HepG2 (cell line): Measurements from ENCODE around the gene TBC1D24. TPM values are rescaled to one million over a fixed set of nuclear protein-coding genes. Genes with fewer than 3 reads are reported as not detected.
A peak's percentile ranks its signal among the peaks of the same experiment; 100 is the strongest.

Source experiments
- ATAC-seq: fragments of 200-7000 bp; cut with Tn5 transposase; 3 replicates; pipeline ENCODE4 v1.9.1; 2020; ENCODE audit warnings: mild to moderate bottlenecking, moderate library complexity
- BruUV-seq: library from RNA; stranded (reverse); fragments of 400-500 nt; replicated peaks from 2 replicates; lab custom pipeline; 2021; lab: Mats Ljungman, UMichigan
- CTCF ChIA-PET: fragments of 300-600 bp; formaldehyde crosslinking; extraction: SDS; loops from one replicate; lab custom pipeline; 2021; ENCODE audit warnings: low total read pairs, inconsistent platforms, low intra/inter-chr PET ratio; lab: Yijun Ruan, JAX
- POLR2A ChIA-PET: fragments of 350-600 bp; sonication (Branson Sonifier 250); formaldehyde crosslinking; loops from one replicate; lab custom pipeline; 2020; ENCODE audit warnings: antibody characterized with exemption, inconsistent platforms; lab: Yijun Ruan, JAX
- DNase-seq: peaks from one replicate; pipeline ENCODE4 v3.0.0-alpha.2; 2015; ENCODE audit warnings: low spot score
- FAIRE-seq: peaks from 3 replicates; lab custom pipeline; 2011; peaks lifted over from hg19 to GRCh38; lab: Jason Lieb, UNC
- H2AFZ ChIP-seq: one replicate; pipeline ENCODE4 v1.6.1; 2011; ENCODE audit warnings: low read length, inconsistent platforms
- H3K27ac ChIP-seq: fragments of 300-600 bp; 3 replicates; pipeline ENCODE4 v1.8.0; 2011; ENCODE audit warnings: mixed run types, mild to moderate bottlenecking, mixed read lengths, low read length, inconsistent platforms; ENCODE audit not compliant: insufficient read depth; ENCODE audit errors: extremely low read length
- H3K27me3 ChIP-seq, 2 experiments: fragments of 200-600 bp in 1 of 2; 2 replicates in 1 of 2; 3 replicates in 1 of 2; pipeline versions ENCODE4 v1.6.0 to v1.8.0; 2011; ENCODE audit warnings: low read length in 2 of 2, mild to moderate bottlenecking in 2 of 2, moderate library complexity in 2 of 2, inconsistent platforms in 1 of 2; ENCODE audit not compliant: insufficient read depth in 2 of 2, control insufficient read depth in 1 of 2
- H3K36me3 ChIP-seq, 2 experiments: fragments of 200-600 bp in 1 of 2; replicated peaks in 1 of 2; 2 replicates in 1 of 2; 3 replicates in 1 of 2; pipeline versions ENCODE4 v1.5.1 to v1.8.0; 2011; ENCODE audit warnings: low read length in 2 of 2, inconsistent platforms in 1 of 2; ENCODE audit not compliant: insufficient read depth in 2 of 2, control insufficient read depth in 1 of 2
- H3K4me1 ChIP-seq: 2 replicates; pipeline ENCODE4 v1.5.1; 2012; ENCODE audit warnings: low read length, inconsistent platforms; ENCODE audit not compliant: insufficient read depth
- H3K4me2 ChIP-seq: 2 replicates; pipeline ENCODE4 v1.6.0; 2011; ENCODE audit warnings: low read depth, low read length, inconsistent platforms
- H3K4me3 ChIP-seq, 3 experiments: fragments of 200-600 bp in 1 of 3; sonication (generic), shearing (Covaris generic) in 1 of 3; replicated peaks in 1 of 3; 2 replicates each; pipeline ENCODE4 v1.5.1; 2011 to 2016; ENCODE audit warnings: low read length in 3 of 3, inconsistent platforms in 2 of 3, low read depth in 2 of 3, mild to moderate bottlenecking in 2 of 3, control low read depth in 1 of 3, mixed read lengths in 1 of 3; ENCODE audit not compliant: insufficient read depth in 1 of 3
- H3K79me2 ChIP-seq: one replicate; pipeline ENCODE4 v1.6.1; 2011; ENCODE audit warnings: low read length, inconsistent platforms; ENCODE audit not compliant: insufficient read depth
- H3K9ac ChIP-seq: 2 replicates; pipeline ENCODE4 v1.6.0; 2011; ENCODE audit warnings: mild to moderate bottlenecking, low read depth, low read length, inconsistent platforms; ENCODE audit not compliant: insufficient read depth
- H3K9me3 ChIP-seq: 2 replicates; pipeline ENCODE4 v1.5.1; 2012; ENCODE audit warnings: mild to moderate bottlenecking, low read length
- H4K20me1 ChIP-seq: 2 replicates; pipeline ENCODE4 v1.6.0; 2011; ENCODE audit warnings: inconsistent platforms, mild to moderate bottlenecking, low read length, moderate library complexity; ENCODE audit not compliant: insufficient read depth
- MTA1 ChIP-seq: sonication (generic); formaldehyde crosslinking; IDR thresholded peaks from 2 replicates; pipeline ENCODE4 v1.4.0; 2020; ENCODE audit warnings: missing genetic modification reagents, mild to moderate bottlenecking, borderline replicate concordance
- NCOR1 ChIP-seq: fragments of 200-600 bp; sonication (generic); IDR thresholded peaks from 2 replicates; pipeline ENCODE4 v1.7.0; 2017; ENCODE audit warnings: antibody characterized with exemption, low read length, borderline replicate concordance
- PAWR ChIP-seq: sonication (generic); formaldehyde crosslinking; IDR thresholded peaks from 2 replicates; pipeline ENCODE4 v1.4.0; 2020; ENCODE audit warnings: missing genetic modification reagents, mild to moderate bottlenecking, borderline replicate concordance
- RAD51 ChIP-seq: fragments of 450-650 bp; IDR thresholded peaks from 2 replicates; pipeline ENCODE4 v1.6.1; 2016; ENCODE audit warnings: borderline replicate concordance
- ZBTB10 ChIP-seq: sonication (generic); formaldehyde crosslinking; IDR thresholded peaks from 2 replicates; pipeline ENCODE4 v1.4.0; 2020; ENCODE audit warnings: missing genetic modification reagents, borderline replicate concordance
- ZNF230 ChIP-seq: sonication (generic); formaldehyde crosslinking; IDR thresholded peaks from 2 replicates; pipeline ENCODE4 v1.4.0; 2020; ENCODE audit warnings: mild to moderate bottlenecking, missing genetic modification reagents
- ZNF367 ChIP-seq: sonication (generic); formaldehyde crosslinking; IDR thresholded peaks from 2 replicates; pipeline ENCODE4 v1.4.0; 2020; ENCODE audit warnings: missing genetic modification reagents, borderline replicate concordance
- ZNF609 ChIP-seq: sonication (generic); formaldehyde crosslinking; IDR thresholded peaks from 2 replicates; pipeline ENCODE4 v1.4.0; 2020; ENCODE audit warnings: mild to moderate bottlenecking, missing genetic modification reagents, borderline replicate concordance
- ZNF691 ChIP-seq: sonication (generic); formaldehyde crosslinking; IDR thresholded peaks from 2 replicates; pipeline ENCODE4 v1.4.0; 2020; ENCODE audit warnings: missing genetic modification reagents, low read depth, mild to moderate bottlenecking, borderline replicate concordance
- ZNF776 ChIP-seq: sonication (generic); formaldehyde crosslinking; IDR thresholded peaks from 2 replicates; pipeline ENCODE4 v1.4.0; 2020; ENCODE audit warnings: mild to moderate bottlenecking, missing genetic modification reagents
- ZNF780A ChIP-seq: sonication (generic); formaldehyde crosslinking; IDR thresholded peaks from 2 replicates; pipeline ENCODE4 v1.8.0; 2022; ENCODE audit warnings: mild to moderate bottlenecking, missing genetic modification reagents, moderate library complexity
- WGBS: methylation state at CpG from one replicate; pipeline ENCODE4 v1.1.6; 2017; ENCODE audit warnings: low lambda C conversion rate; 5-methylcytosine and 5-hydroxymethylcytosine counted together
- in situ Hi-C: cut with HindIII; loops from 2 replicates; pipeline ENCODE4 v1.10.0; 2017; ENCODE audit warnings: low pct_unique_long_range_greater_than_20kb; ENCODE audit not compliant: extremely low pct_ligation_motif_present
- intact Hi-C: fragments of 100-400 bp; cut with micrococcal nuclease; formaldehyde crosslinking; loops from one replicate; pipeline ENCODE4 v1.10.0; 2022; ENCODE audit not compliant: unreplicated experiment
- polyA plus RNA-seq, 8 experiments: library from polyadenylated mRNA; depleted of rRNA in 3 of 8; stranded (reverse) in 7 of 8; unstranded in 1 of 8; fragments of >200 nt; fragmentation: Illumina TruSeq in 4 of 8; extraction: Trizol in 4 of 8; gene quantifications; 2 replicates each; pipeline versions ENCODE4 v1.2.1 to v1.2.3, GENCODE V29; 2011 to 2016; ENCODE audit warnings: low read depth in 4 of 8, missing spikeins in 1 of 8, mixed read lengths in 1 of 8; ENCODE audit not compliant: insufficient read depth in 1 of 8
- total RNA-seq, 5 experiments: library from RNA; depleted of rRNA; stranded (reverse); fragments of >200 nt; fragmentation: Illumina TruSeq; extraction: Trizol; gene quantifications; 2 replicates each; pipeline ENCODE4 v1.2.3, GENCODE V29; 2016; ENCODE audit warnings: low read depth in 1 of 5

TBC1D24 gene
- total and polyA plus RNA-seq, 2 of the 13 experiments (the other 11 are each of a cell fraction or from before 2014, with no cell fraction given) = 7.7 to 13.7 TPM

- ChIA-PET POLR2A (interaction anchor here (1.2 to 1.3 kb wide), 2 partner anchors 11 to 18 kb away, joined by 3 to 10 read pairs; partner anchors contain the start of gene AMDHD2), CTCF (no interaction called here)
- no peak within 1 kb of the TSS for H2AFZ ChIP-seq
- H3K9me3 ChIP-seq = no peaks in the 10 kb centered on the region
- WGBS = 86% methylated on average over 6 of the region's 11 CpGs
- peak within 1 kb of the TSS; percentile 67 for H3K9ac ChIP-seq
- H3K27me3 ChIP-seq = no peaks in the 10 kb centered on the region
- H3K4me2 ChIP-seq = peak within 1 kb of the TSS; percentile 92
- peaks cover 9% of the 10 kb centered on the region for H3K79me2 ChIP-seq
- intact Hi-C loops (no loop called here), in situ Hi-C loops (no loop called here)
- H3K27ac ChIP-seq = peak within 1 kb of the TSS; percentile 75
- BruUV-seq = no TSS peak
- peaks cover 59% of the 10 kb centered on the region for H3K4me1 ChIP-seq
- no peaks in the 10 kb centered on the region for H4K20me1 ChIP-seq
- H3K4me3 ChIP-seq = peak within 1 kb of the TSS; percentile 47 to 77 (median 69); a peak in 4 of 6 replicates
- FAIRE-seq (no peak), ATAC-seq (no peak), DNase-seq (no peak)
- H3K36me3 ChIP-seq = peaks cover 11 to 32% of the 10 kb centered on the region in 2 experiments
- TF ChIP-seq RAD51 = no peak
- TF ChIP-seq ZNF230 (CRISPR knock-in tag) = 0 out of 2 replicates have a peak, but pooled peaks have one; percentile 35
- TF ChIP-seq NCOR1 = no peak
- TF ChIP-seq MTA1 (CRISPR knock-in tag) = peak; percentile 25; the same call in 1 of the 2 replicates
- TF ChIP-seq ZNF367 (CRISPR knock-in tag) = no peak
- TF ChIP-seq ZNF776 (CRISPR knock-in tag) = no peak
- TF ChIP-seq ZNF691 (CRISPR knock-in tag) = no peak
- TF ChIP-seq ZNF609 (CRISPR knock-in tag) = peak; percentile 10; the same call in 1 of the 2 replicates
- TF ChIP-seq ZBTB10 (CRISPR knock-in tag) = 0 out of 2 replicates have a peak, but pooled peaks have one; percentile 4
- TF ChIP-seq ZNF780A (CRISPR knock-in tag) = 0 out of 2 replicates have a peak, but pooled peaks have one; percentile 6
- TF ChIP-seq PAWR (CRISPR knock-in tag) = 0 out of 2 replicates have a peak, but pooled peaks have one; percentile 9
These were observed 56.4 kb downstream of the TBC1D24 start, which contains the start of gene CEMP1 for GRCh38 chr16:2531371-2531695. CEMP1 (minus strand) TSS chr16:2531408; CDS start chr16:2531073, 335 bp downstream.
